HCT116 (cell line): ENCODE measurements around the gene TAGLN2. TPM values are rescaled to one million over a fixed set of nuclear protein-coding genes. Genes with fewer than 3 reads are reported as not detected.

ENCODE experiments used
- ATAC-seq: fragments of 200-7000 bp; cut with Tn5 transposase; 2 replicates; pipeline ENCODE4 v1.9.1; 2020; ENCODE audit warnings: mild to moderate bottlenecking, moderate library complexity
- BruUV-seq: library from RNA; stranded (reverse); fragments of 400-500 nt; replicated peaks from 2 replicates; lab custom pipeline; 2021; lab: Mats Ljungman, UMichigan
- CTCF ChIA-PET: fragments of 300-600 bp; sonication (Branson Sonifier 250); formaldehyde crosslinking; loops from one replicate; lab custom pipeline; 2021; ENCODE audit warnings: antibody characterized with exemption; lab: Charles Lee
- POLR2A ChIA-PET: fragments of 300-600, 350-600 bp; sonication (Branson Sonifier 250); formaldehyde crosslinking; loops from one replicate; lab custom pipeline; 2021; ENCODE audit warnings: antibody characterized with exemption; lab: Charles Lee
- RAD21 ChIA-PET, 2 experiments: fragments of 300-600 bp; sonication (Branson Sonifier 250); formaldehyde crosslinking; loops; one replicate each; lab custom pipeline; 2023; ENCODE audit warnings: low total read pairs in 2 of 2; ENCODE audit not compliant: uncharacterized antibody in 2 of 2, unreplicated experiment in 2 of 2, low non-redundant PET in 1 of 2; lab: Charles Lee
- DNase-seq: peaks from one replicate; pipeline ENCODE4 v3.0.0-alpha.2; 2010; ENCODE audit warnings: low read depth, low spot score
- H2AFZ ChIP-seq: fragments of 200-600 bp; shearing (Covaris generic), sonication (generic); 2 replicates; pipeline ENCODE4 v1.6.1; 2017; ENCODE audit warnings: low read depth, mixed run types, mixed read lengths, antibody characterized with exemption, low read length; ENCODE audit not compliant: poor library complexity, severe bottlenecking
- H3K27ac ChIP-seq: 2 replicates; pipeline ENCODE4 v1.5.1; 2012; ENCODE audit warnings: low read depth, low read length
- H3K27me3 ChIP-seq: fragments of 200-600 bp; sonication (generic); 2 replicates; pipeline ENCODE4 v1.6.1; 2016; ENCODE audit warnings: mixed run types, low read length, mixed read lengths; ENCODE audit not compliant: insufficient read depth
- H3K36me3 ChIP-seq, 2 experiments: fragments of 200-500 bp in 1 of 2; fragments of 200-600 bp in 1 of 2; sonication (Bioruptor generic) in 1 of 2; sonication (generic) in 1 of 2; 2 replicates each; pipeline versions ENCODE4 v1.5.1 to v1.6.1; 2014 to 2016; ENCODE audit warnings: low read length in 2 of 2, inconsistent platforms in 1 of 2, mixed read lengths in 1 of 2, mixed run types in 1 of 2; ENCODE audit not compliant: insufficient read depth in 2 of 2, control insufficient read depth in 1 of 2
- H3K4me1 ChIP-seq, 2 experiments: fragments of 200-600 bp in 1 of 2; sonication (generic) in 1 of 2; 2 replicates each; pipeline versions ENCODE4 v1.5.1 to v1.6.1; 2012 to 2017; ENCODE audit warnings: low read length in 2 of 2, inconsistent platforms in 1 of 2, mild to moderate bottlenecking in 1 of 2, mixed read lengths in 1 of 2, mixed run types in 1 of 2, moderate library complexity in 1 of 2; ENCODE audit not compliant: insufficient read depth in 2 of 2, control insufficient read depth in 1 of 2
- H3K4me2 ChIP-seq: fragments of 200-600 bp; sonication (generic); 2 replicates; pipeline ENCODE4 v1.6.1; 2017; ENCODE audit warnings: mixed run types, low read length, mixed read lengths
- H3K4me3 ChIP-seq, 2 experiments: fragments of 200-600 bp in 1 of 2; sonication (generic) in 1 of 2; replicated peaks in 1 of 2; 2 replicates each; pipeline ENCODE4 v1.5.1; 2011 to 2016; ENCODE audit warnings: low read length in 2 of 2, control low read depth in 1 of 2, low read depth in 1 of 2, mild to moderate bottlenecking in 1 of 2, mixed read lengths in 1 of 2, mixed run types in 1 of 2
- H3K79me2 ChIP-seq: fragments of 200-600 bp; sonication (generic); 2 replicates; pipeline ENCODE4 v1.6.1; 2017; ENCODE audit warnings: mild to moderate bottlenecking, mixed run types, low read length, moderate library complexity, mixed read lengths; ENCODE audit not compliant: insufficient read depth
- H3K9ac ChIP-seq: fragments of 200-600 bp; sonication (generic); 2 replicates; pipeline ENCODE4 v1.6.1; 2016; ENCODE audit warnings: low read length, mixed read lengths
- H3K9me2 ChIP-seq: fragments of 200-600 bp; sonication (generic), shearing (Covaris generic); 2 replicates; pipeline ENCODE4 v1.6.1; 2017; ENCODE audit warnings: mixed run types, mild to moderate bottlenecking, moderate library complexity; ENCODE audit not compliant: insufficient read depth
- H3K9me3 ChIP-seq, 2 experiments: fragments of 200-500 bp in 1 of 2; fragments of 200-600 bp in 1 of 2; sonication (Bioruptor generic) in 1 of 2; sonication (generic) in 1 of 2; 2 replicates each; pipeline ENCODE4 v1.6.1; 2014 to 2017; ENCODE audit warnings: low read length in 2 of 2, mixed read lengths in 2 of 2, inconsistent platforms in 1 of 2, low read depth in 1 of 2, mild to moderate bottlenecking in 1 of 2, mixed run types in 1 of 2, moderate library complexity in 1 of 2; ENCODE audit not compliant: control insufficient read depth in 1 of 2, insufficient read depth in 1 of 2
- H4K20me1 ChIP-seq: fragments of 200-600 bp; sonication (generic), shearing (Covaris generic); 2 replicates; pipeline ENCODE4 v1.6.1; 2017; ENCODE audit warnings: mixed run types, mild to moderate bottlenecking, moderate library complexity; ENCODE audit not compliant: insufficient read depth
- ATF3 ChIP-seq: IDR thresholded peaks from 2 replicates; pipeline ENCODE4 v1.6.1; 2012
- CBX3 ChIP-seq: IDR thresholded peaks from 2 replicates; pipeline ENCODE4 v1.6.1; 2012; ENCODE audit warnings: low read depth
- CEBPB ChIP-seq: IDR thresholded peaks from 2 replicates; pipeline ENCODE4 v1.6.1; 2012; ENCODE audit warnings: low read depth
- ELF1 ChIP-seq: IDR thresholded peaks from 2 replicates; pipeline ENCODE4 v1.6.1; 2012; ENCODE audit warnings: low read depth, borderline replicate concordance
- JUND ChIP-seq: IDR thresholded peaks from 2 replicates; pipeline ENCODE4 v1.6.1; 2012
- MAX ChIP-seq: IDR thresholded peaks from 2 replicates; pipeline ENCODE4 v1.6.1; 2012
- POLR2A ChIP-seq: IDR thresholded peaks from 2 replicates; pipeline ENCODE4 v1.7.0; 2011; ENCODE audit warnings: borderline replicate concordance; ENCODE audit not compliant: insufficient read depth, insufficient read length; ENCODE audit errors: extremely low read depth
- POLR2AphosphoS5 ChIP-seq: IDR thresholded peaks from 2 replicates; pipeline ENCODE4 v1.6.1; 2011; ENCODE audit warnings: mild to moderate bottlenecking, low read depth, low read length, moderate library complexity
- RAD21 ChIP-seq: IDR thresholded peaks from 2 replicates; pipeline ENCODE4 v1.6.1; 2012; ENCODE audit warnings: low read depth, mild to moderate bottlenecking
- REST ChIP-seq: IDR thresholded peaks from 2 replicates; pipeline ENCODE4 v1.6.1; 2012; ENCODE audit warnings: low read depth
- SIN3A ChIP-seq: IDR thresholded peaks from 2 replicates; pipeline ENCODE4 v1.6.1; 2012; ENCODE audit warnings: low read depth
- SP1 ChIP-seq: IDR thresholded peaks from 2 replicates; pipeline ENCODE4 v1.6.1; 2012; ENCODE audit warnings: low read depth
- SRF ChIP-seq: IDR thresholded peaks from 2 replicates; pipeline ENCODE4 v1.6.1; 2012; ENCODE audit warnings: low read depth
- TCF7L2 ChIP-seq: IDR thresholded peaks from 2 replicates; pipeline ENCODE4 v1.7.0; 2011; ENCODE audit warnings: borderline replicate concordance, inconsistent platforms; ENCODE audit not compliant: insufficient read depth, insufficient read length; ENCODE audit errors: extremely low read depth
- YY1 ChIP-seq: IDR thresholded peaks from 2 replicates; pipeline ENCODE4 v1.6.1; 2011; ENCODE audit warnings: low read length, low read depth, moderate library complexity, mild to moderate bottlenecking; ENCODE audit not compliant: insufficient replicate concordance; ENCODE audit errors: extremely low read depth
- ZBTB33 ChIP-seq: IDR thresholded peaks from 2 replicates; pipeline ENCODE4 v1.6.1; 2011; ENCODE audit warnings: mild to moderate bottlenecking, low read length, moderate library complexity; ENCODE audit not compliant: insufficient replicate concordance; ENCODE audit errors: extremely low read depth
- ZFX ChIP-seq: fragments of 450-650 bp; IDR thresholded peaks from 2 replicates; pipeline ENCODE4 v1.6.1; 2017
- ZNF274 ChIP-seq: fragments of 200-500 bp; sonication (Bioruptor generic); IDR thresholded peaks from 2 replicates; pipeline ENCODE4 v1.6.1; 2014; ENCODE audit warnings: mild to moderate bottlenecking, low read depth, low read length, inconsistent platforms
- intact Hi-C: fragments of 100-400 bp; cut with micrococcal nuclease; formaldehyde crosslinking; loops from 2 replicates; pipeline ENCODE4 v1.10.0; 2022
- total RNA-seq: library from RNA; stranded (reverse); gene quantifications from one replicate; pipeline ENCODE4 v1.2.1, GENCODE V29; 2021; ENCODE audit not compliant: unreplicated experiment
- TF ChIP-seq, protein P1 (sequence below), 3 experiments: fragments of 200-600 bp in 1 of 3; sonication (generic) in 1 of 3; IDR thresholded peaks in 2 of 3; conservative IDR thresholded peaks in 1 of 3; 2 replicates each; pipeline ENCODE4 v1.5.1; 2012 to 2017; ENCODE audit warnings: low read depth in 2 of 3, low read length in 2 of 3, antibody characterized with exemption in 1 of 3, borderline replicate concordance in 1 of 3, control low read depth in 1 of 3, mild to moderate bottlenecking in 1 of 3, mixed read lengths in 1 of 3, mixed run types in 1 of 3, moderate library complexity in 1 of 3; ENCODE audit not compliant: insufficient read depth in 1 of 3

The TAGLN2 gene
- total RNA-seq, 1 experiment from 2014 or later = 127 TPM

DNA sequence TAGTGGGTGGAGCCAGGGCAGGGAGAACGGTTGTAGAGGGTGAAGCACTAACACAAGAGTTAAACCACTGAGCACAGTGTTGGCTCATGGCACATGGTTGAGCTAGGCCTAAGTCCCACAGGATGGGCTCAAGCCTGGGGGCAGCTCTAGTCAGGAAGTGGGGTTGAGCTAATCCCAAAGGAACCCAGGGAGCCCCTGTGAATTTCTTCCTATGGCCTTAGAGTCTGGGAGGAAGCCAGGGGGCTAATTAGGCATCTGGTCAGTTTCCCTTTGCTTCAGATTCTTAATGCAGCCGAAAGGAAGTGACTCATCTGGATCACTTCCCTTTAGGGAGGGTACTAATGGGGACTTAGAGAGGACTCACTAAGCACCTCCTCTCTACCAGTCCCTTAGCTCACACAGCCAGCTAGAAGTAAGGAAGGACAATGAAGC lies 35.5 kb downstream of the TAGLN2 start:
- intact Hi-C loops = loop anchor here (2.0 to 10.0 kb wide), 4 partner anchors 35 to 755 kb away; no protein-coding TSS in a partner anchor
- ATAC-seq (peak; percentile 66), DNase-seq (no peak)
- BruUV-seq = no TSS peak
- peak overlapping the region; percentile 48; the same call in 1 of the 2 replicates for H3K27ac ChIP-seq
- no peaks in the 10 kb centered on the region for H3K36me3 ChIP-seq
- H3K9me3 ChIP-seq = no peaks in the 10 kb centered on the region
- peak overlapping the region; percentile 61 for H3K4me2 ChIP-seq
- H3K4me1 ChIP-seq = peaks cover 11 to 23% of the 10 kb centered on the region in 2 experiments; a peak in 3 of 4 replicates
- peak overlapping the region in 1 of 2 experiments; percentile 20; a peak in 1 of 4 replicates for H3K4me3 ChIP-seq
- 0 out of 2 replicates have a peak overlapping the region, but pooled peaks have one; percentile 26 for H3K9ac ChIP-seq
- ChIA-PET RAD21 (interaction anchor here (0.5 to 4.5 kb wide), 8 partner anchors 38 to 1921 kb away, joined by 3 to 38 read pairs (median 4); partner anchors contain the start of gene DUSP23 (in 1 of the 2)), POLR2A (interaction anchor here (1.3 to 4.5 kb wide), 4 partner anchors 9 to 109 kb away, joined by 3 to 35 read pairs (median 7); partner anchors contain the start of gene DUSP23), CTCF (interaction anchor here (0.7 to 8.5 kb wide), 13 partner anchors 8 to 757 kb away, joined by 3 to 249 read pairs (median 9); partner anchors contain the start of genes DUSP23 and FCRL6)
- no peaks in the 10 kb centered on the region; the same call in 1 of the 2 replicates for H3K27me3 ChIP-seq
- H4K20me1 ChIP-seq = no peaks in the 10 kb centered on the region
- H3K9me2 ChIP-seq = no peaks in the 10 kb centered on the region
- no peaks in the 10 kb centered on the region for H3K79me2 ChIP-seq
- H2AFZ ChIP-seq = peak overlapping the region; percentile 63
- no peak for TF ChIP-seq CEBPB
- TF ChIP-seq REST = no peak
- TF ChIP-seq YY1 = no peak
- TF ChIP-seq MAX = peak; percentile 31; the same call in 1 of the 2 replicates
- TF ChIP-seq CBX3 = peak; percentile 86
- TF ChIP-seq RAD21 = peak; percentile 18; the same call in 1 of the 2 replicates
- TF ChIP-seq, protein P1, sequence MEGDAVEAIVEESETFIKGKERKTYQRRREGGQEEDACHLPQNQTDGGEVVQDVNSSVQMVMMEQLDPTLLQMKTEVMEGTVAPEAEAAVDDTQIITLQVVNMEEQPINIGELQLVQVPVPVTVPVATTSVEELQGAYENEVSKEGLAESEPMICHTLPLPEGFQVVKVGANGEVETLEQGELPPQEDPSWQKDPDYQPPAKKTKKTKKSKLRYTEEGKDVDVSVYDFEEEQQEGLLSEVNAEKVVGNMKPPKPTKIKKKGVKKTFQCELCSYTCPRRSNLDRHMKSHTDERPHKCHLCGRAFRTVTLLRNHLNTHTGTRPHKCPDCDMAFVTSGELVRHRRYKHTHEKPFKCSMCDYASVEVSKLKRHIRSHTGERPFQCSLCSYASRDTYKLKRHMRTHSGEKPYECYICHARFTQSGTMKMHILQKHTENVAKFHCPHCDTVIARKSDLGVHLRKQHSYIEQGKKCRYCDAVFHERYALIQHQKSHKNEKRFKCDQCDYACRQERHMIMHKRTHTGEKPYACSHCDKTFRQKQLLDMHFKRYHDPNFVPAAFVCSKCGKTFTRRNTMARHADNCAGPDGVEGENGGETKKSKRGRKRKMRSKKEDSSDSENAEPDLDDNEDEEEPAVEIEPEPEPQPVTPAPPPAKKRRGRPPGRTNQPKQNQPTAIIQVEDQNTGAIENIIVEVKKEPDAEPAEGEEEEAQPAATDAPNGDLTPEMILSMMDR (IDR thresholded peaks at IDR 0.05 in 2 of 3, conservative IDR thresholded peaks at IDR 0.05 in 1 of 3; ENCODE audit: borderline replicate concordance in 1 of 3, insufficient read depth in 1 of 3, low read depth in 2 of 3, low read length in 2 of 3) = no peak
- TF ChIP-seq TCF7L2 = peak; percentile 81
- peak; percentile 75 for TF ChIP-seq JUND
- no peak for TF ChIP-seq ELF1
- no peak for TF ChIP-seq ZFX
- peak; percentile 76 for TF ChIP-seq SP1
- TF ChIP-seq POLR2A = no peak
- TF ChIP-seq ZBTB33 = no peak
- TF ChIP-seq SIN3A = no peak
- peak; percentile 57; the same call in 1 of the 2 replicates for TF ChIP-seq POLR2AphosphoS5
- TF ChIP-seq SRF = no peak
- TF ChIP-seq ATF3 = no peak
- TF ChIP-seq ZNF274 = no peak
